OCI-LY7 (cell line): ENCODE measurements around the gene MACROD2. TPM values are rescaled to one million over a fixed set of nuclear protein-coding genes. Genes with fewer than 3 reads are reported as not detected.

Experiments used
- BruUV-seq: library from RNA; stranded (reverse); fragments of 400-500 nt; replicated peaks from 2 replicates; lab custom pipeline; 2021; lab: Mats Ljungman, UMichigan
- CTCF ChIA-PET: fragments of 300-600 bp; sonication (Branson Sonifier 250); formaldehyde crosslinking; loops from one replicate; lab custom pipeline; 2022; ENCODE audit warnings: antibody characterized with exemption; ENCODE audit not compliant: unreplicated experiment; lab: Charles Lee
- POLR2A ChIA-PET: fragments of 300-600 bp; sonication (Branson Sonifier 250); formaldehyde crosslinking; loops from one replicate; lab custom pipeline; 2022; ENCODE audit warnings: antibody characterized with exemption; lab: Charles Lee
- DNase-seq: peaks from one replicate; pipeline ENCODE4 v3.0.0-alpha.2; 2015; ENCODE audit warnings: low spot score
- H2AFZ ChIP-seq: fragments of 200-600 bp; sonication (generic), shearing (Covaris generic); 2 replicates; pipeline ENCODE4 v1.6.1; 2014; ENCODE audit warnings: mild to moderate bottlenecking, antibody characterized with exemption, low read length, moderate library complexity
- H3K27ac ChIP-seq: fragments of 200-600 bp; sonication (generic); 2 replicates; pipeline ENCODE4 v1.5.1; 2014; ENCODE audit warnings: mixed run types, low read depth, mild to moderate bottlenecking, moderate library complexity, low read length, inconsistent platforms; ENCODE audit not compliant: poor library complexity, severe bottlenecking
- H3K36me3 ChIP-seq: fragments of 200-600 bp; sonication (generic); 2 replicates; pipeline ENCODE4 v1.6.1; 2014; ENCODE audit warnings: mild to moderate bottlenecking, antibody characterized with exemption, low read length, moderate library complexity, mixed read lengths; ENCODE audit not compliant: insufficient read depth
- H3K4me1 ChIP-seq: fragments of 200-600 bp; sonication (generic); 2 replicates; pipeline ENCODE4 v1.5.1; 2014; ENCODE audit warnings: mild to moderate bottlenecking, low read length; ENCODE audit not compliant: insufficient read depth, poor library complexity, severe bottlenecking
- H3K4me2 ChIP-seq: fragments of 200-600 bp; sonication (generic); 2 replicates; pipeline ENCODE4 v1.6.1; 2014; ENCODE audit warnings: mild to moderate bottlenecking, low read length
- H3K4me3 ChIP-seq: fragments of 200-600 bp; sonication (generic); 2 replicates; pipeline ENCODE4 v1.5.1; 2014; ENCODE audit warnings: mild to moderate bottlenecking, low read depth, low read length; ENCODE audit not compliant: poor library complexity, severe bottlenecking
- H3K79me2 ChIP-seq: fragments of 200-600 bp; sonication (generic); 2 replicates; pipeline ENCODE4 v1.6.1; 2016; ENCODE audit warnings: low read depth, mild to moderate bottlenecking, low read length, moderate library complexity, mixed read lengths; ENCODE audit not compliant: insufficient read depth
- H3K9me2 ChIP-seq: fragments of 200-600 bp; sonication (generic); 2 replicates; pipeline ENCODE4 v1.6.1; 2016; ENCODE audit warnings: mild to moderate bottlenecking, low read length, mixed read lengths; ENCODE audit not compliant: insufficient read depth
- H3K9me3 ChIP-seq: fragments of 200-600 bp; sonication (generic); 2 replicates; pipeline ENCODE4 v1.6.1; 2014; ENCODE audit warnings: mild to moderate bottlenecking, mixed run types, low read length, mixed read lengths
- H4K20me1 ChIP-seq: fragments of 200-600 bp; sonication (generic); 2 replicates; pipeline ENCODE4 v1.6.1; 2014; ENCODE audit warnings: mild to moderate bottlenecking, antibody characterized with exemption, low read length, moderate library complexity, mixed read lengths; ENCODE audit not compliant: insufficient read depth
- CTCF ChIP-seq: fragments of 200-600 bp; sonication (generic); conservative IDR thresholded peaks from 2 replicates; pipeline ENCODE4 v1.5.1; 2014; ENCODE audit warnings: mild to moderate bottlenecking, antibody characterized with exemption, low read length, moderate library complexity, mixed read lengths
- EZH2phosphoT487 ChIP-seq: fragments of 200-600 bp; sonication (generic); IDR thresholded peaks from 2 replicates; pipeline ENCODE4 v1.6.1; 2018; ENCODE audit warnings: low read depth, borderline replicate concordance, mild to moderate bottlenecking, mixed run types, antibody characterized with exemption, low read length, moderate library complexity, mixed read lengths
- intact Hi-C: fragments of 100-400 bp; cut with micrococcal nuclease; formaldehyde crosslinking; loops from one replicate; pipeline ENCODE4 v1.10.0; 2022; ENCODE audit not compliant: unreplicated experiment
- total RNA-seq, 2 experiments: library from RNA; depleted of rRNA in 1 of 2; stranded (reverse); fragments of >200 nt in 1 of 2; shearing (Covaris generic) in 1 of 2; gene quantifications; 2 replicates each; pipeline ENCODE4 v1.2.3, GENCODE V29; 2014 to 2022

MACROD2 gene
- total RNA-seq, 2 experiments from 2014 or later, result 0.09 to 4.5 TPM

GRCh38 chr20:14434384-14435136 is 439.2 kb downstream of the MACROD2 start:
- no peaks in the 10 kb centered on the region for H3K9me3 ChIP-seq
- DNase-seq, result no peak
- CTCF ChIA-PET, result no interaction called here
- no peak for TF ChIP-seq CTCF
- TF ChIP-seq EZH2phosphoT487, result no peak
- H2AFZ ChIP-seq, result no peak overlapping the region
- no peaks in the 10 kb centered on the region for H3K4me1 ChIP-seq
- no peaks in the 10 kb centered on the region for H3K79me2 ChIP-seq
- no peak overlapping the region for H3K4me2 ChIP-seq
- BruUV-seq, result no TSS peak
- intact Hi-C loops, result no loop called here
- H3K27ac ChIP-seq, result no peak overlapping the region
- H3K9me2 ChIP-seq, result no peaks in the 10 kb centered on the region
- no peaks in the 10 kb centered on the region for H4K20me1 ChIP-seq
- no peaks in the 10 kb centered on the region for H3K36me3 ChIP-seq
- no peak overlapping the region for H3K4me3 ChIP-seq
- POLR2A ChIA-PET, result no interaction called here

- Histone ChIP-seq H3K27ac (no peak overlapping the region), H3K4me2 (no peak overlapping the region), H3K9me3 (no peaks in the 10 kb centered on the region), H3K79me2 (no peaks in the 10 kb centered on the region), H3K4me1 (no peaks in the 10 kb centered on the region), H2AFZ (no peak overlapping the region), H4K20me1 (no peaks in the 10 kb centered on the region), H3K9me2 (no peaks in the 10 kb centered on the region), H3K36me3 (no peaks in the 10 kb centered on the region), H3K4me3 (no peak overlapping the region)
- TF ChIP-seq EZH2phosphoT487 (no peak), CTCF (no peak)
- no TSS peak for BruUV-seq
- ChIA-PET CTCF (no interaction called here), POLR2A (no interaction called here)
- no peak for DNase-seq
- intact Hi-C loops, result no loop called here
These were observed 445.9 kb downstream of the MACROD2 start for GRCh38 chr20:14441201-14441600.

- ChIA-PET CTCF (no interaction called here), POLR2A (no interaction called here)
- Histone ChIP-seq H2AFZ (no peak overlapping the region), H3K9me3 (no peaks in the 10 kb centered on the region), H3K79me2 (no peaks in the 10 kb centered on the region), H3K36me3 (no peaks in the 10 kb centered on the region), H3K4me1 (no peaks in the 10 kb centered on the region), H3K4me2 (no peak overlapping the region), H4K20me1 (no peaks in the 10 kb centered on the region), H3K4me3 (no peak overlapping the region), H3K9me2 (no peaks in the 10 kb centered on the region), H3K27ac (no peak overlapping the region)
- DNase-seq, result no peak
- BruUV-seq, result no TSS peak
- intact Hi-C loops, result no loop called here
- TF ChIP-seq CTCF (no peak), EZH2phosphoT487 (no peak)
These were observed 448.8 kb downstream of the MACROD2 start for GRCh38 chr20:14444106-14444505.
